B cell (primary cell): Measurements from ENCODE around the gene FRMD4B. TPM values are rescaled to one million over a fixed set of nuclear protein-coding genes. Genes with fewer than 3 reads are reported as not detected.

Experiments
- ATAC-seq: fragments of 200-7000 bp; cut with Tn5 transposase; one replicate; pipeline ENCODE4 v1.10.0; 2021; ENCODE audit warnings: low read depth, mild to moderate bottlenecking, moderate number of reproducible peaks, moderate library complexity
- CTCF ChIA-PET: fragments of 350-600 bp; sonication (Branson Sonifier 250); formaldehyde crosslinking; loops from one replicate; lab custom pipeline; 2021; ENCODE audit warnings: antibody characterized with exemption, inconsistent platforms; lab: Charles Lee
- POLR2A ChIA-PET: fragments of 350-600 bp; sonication (Branson Sonifier 250); formaldehyde crosslinking; loops from one replicate; lab custom pipeline; 2021; ENCODE audit warnings: antibody characterized with exemption; lab: Charles Lee
- DNase-seq: peaks from one replicate; pipeline ENCODE4 v3.0.0; 2013
- H2AFZ ChIP-seq: 2 replicates; pipeline ENCODE4 v1.6.1; 2012; ENCODE audit warnings: mild to moderate bottlenecking, low read depth, low read length; ENCODE audit not compliant: insufficient read depth, poor library complexity, severe bottlenecking
- H3K27ac ChIP-seq, 2 donors: 1 replicate in 1 of 2; 2 replicates in 1 of 2; pipeline ENCODE4 v1.5.1; 2012 to 2013; ENCODE audit warnings: low read length in 2 of 2, mild to moderate bottlenecking in 2 of 2, moderate library complexity in 1 of 2
- H3K27me3 ChIP-seq, 4 experiments: fragments of 200-600 bp in 1 of 4; sonication (generic) in 1 of 4; replicated peaks in 1 of 4; 1 replicate in 2 of 4; 2 replicates in 2 of 4; pipeline versions ENCODE4 v1.6.1 to v1.7.0; 2013 to 2016; ENCODE audit warnings: low read length in 3 of 4, mild to moderate bottlenecking in 2 of 4, mixed read lengths in 1 of 4, moderate library complexity in 1 of 4; ENCODE audit not compliant: insufficient read depth in 4 of 4, control insufficient read depth in 3 of 4; ENCODE audit errors: control extremely low read depth in 1 of 4
- H3K36me3 ChIP-seq, 2 experiments: replicated peaks in 1 of 2; 1 replicate in 1 of 2; 2 replicates in 1 of 2; pipeline versions ENCODE4 v1.6.1 to v1.7.1; 2013; ENCODE audit warnings: low read length in 1 of 2; ENCODE audit not compliant: insufficient read depth in 2 of 2, control insufficient read depth in 1 of 2; ENCODE audit errors: control extremely low read depth in 1 of 2, extremely low read depth in 1 of 2
- H3K4me1 ChIP-seq, 2 donors: fragments of 200-600 bp in 1 of 2; sonication (generic) in 1 of 2; 1 replicate in 1 of 2; 2 replicates in 1 of 2; pipeline versions ENCODE4 v1.5.1 to v1.6.1; 2013 to 2017; ENCODE audit warnings: low read length in 2 of 2; ENCODE audit not compliant: control insufficient read depth in 2 of 2, insufficient read depth in 2 of 2
- H3K4me2 ChIP-seq: replicated peaks from 2 replicates; pipeline ENCODE3; 2012; ENCODE audit warnings: mild to moderate bottlenecking, low read depth, low read length; ENCODE audit not compliant: poor library complexity, severe bottlenecking
- H3K4me3 ChIP-seq, 5 experiments: fragments of 200-600 bp in 1 of 5; sonication (generic) in 1 of 5; 1 replicate in 3 of 5; 2 replicates in 2 of 5; pipeline versions ENCODE4 v1.5.1 to v1.7.0; 2011 to 2016; ENCODE audit warnings: low read length in 4 of 5, mild to moderate bottlenecking in 4 of 5, low read depth in 2 of 5, control low read depth in 1 of 5, moderate library complexity in 1 of 5; ENCODE audit not compliant: insufficient read depth in 1 of 5; ENCODE audit errors: control extremely low read depth in 1 of 5, extremely low read depth in 1 of 5
- H3K79me2 ChIP-seq: fragments of 200-600 bp; sonication (generic); one replicate; pipeline ENCODE4 v1.6.0; 2016; ENCODE audit warnings: low read length; ENCODE audit not compliant: control insufficient read depth, insufficient read depth
- H3K9ac ChIP-seq: fragments of 200-600 bp; sonication (generic); 2 replicates; pipeline ENCODE4 v1.6.1; 2017; ENCODE audit warnings: mild to moderate bottlenecking, low read length, moderate library complexity
- H3K9me3 ChIP-seq, 3 donors: one replicate each; pipeline versions ENCODE4 v1.6.1 to v1.7.1; 2013; ENCODE audit warnings: low read length in 2 of 3; ENCODE audit not compliant: control insufficient read depth in 2 of 3, insufficient read depth in 1 of 3; ENCODE audit errors: control extremely low read depth in 1 of 3
- H4K20me1 ChIP-seq: 2 replicates; pipeline ENCODE4 v1.6.0; 2012; ENCODE audit warnings: mild to moderate bottlenecking, low read length; ENCODE audit not compliant: insufficient read depth, control insufficient read depth, poor library complexity, severe bottlenecking
- H3K27ac Mint-ChIP-seq: one replicate; pipeline ENCODE4 v1.8.0; 2021; ENCODE audit warnings: mixed read lengths
- H3K27me3 Mint-ChIP-seq: one replicate; pipeline ENCODE4 v1.8.0; 2021; ENCODE audit warnings: mixed read lengths
- H3K4me1 Mint-ChIP-seq: one replicate; pipeline ENCODE4 v1.8.0; 2021; ENCODE audit warnings: mixed read lengths
- H3K4me3 Mint-ChIP-seq: one replicate; pipeline ENCODE4 v1.8.0; 2021; ENCODE audit warnings: mixed read lengths
- H3K9me3 Mint-ChIP-seq: one replicate; pipeline ENCODE4 v1.8.0; 2022; ENCODE audit warnings: mixed read lengths; ENCODE audit not compliant: insufficient read depth
- EZH2 ChIP-seq: IDR thresholded peaks from 2 replicates; pipeline ENCODE4 v1.6.1; 2012; ENCODE audit warnings: borderline replicate concordance, low read depth, mild to moderate bottlenecking, moderate library complexity, low read length; ENCODE audit not compliant: insufficient read depth, poor library complexity, severe bottlenecking
- whole genome bisulfite sequencing: methylation state at CpG from one replicate; pipeline ENCODE4 v1.1.5; 2013; ENCODE audit warnings: missing lambda C conversion rate; ENCODE audit not compliant: insufficient coverage; 5-methylcytosine and 5-hydroxymethylcytosine counted together
- intact Hi-C: fragments of 100-400 bp; cut with micrococcal nuclease; formaldehyde crosslinking; loops from one replicate; pipeline ENCODE4 v1.10.0; 2022
- polyA plus RNA-seq: library from polyadenylated mRNA; depleted of rRNA; stranded (reverse); fragments of >200 nt; gene quantifications from 2 replicates; pipeline ENCODE4 v1.2.3, GENCODE V29; 2012
- total RNA-seq, 2 donors: library from RNA; stranded (reverse); fragments of 120-200 nt in 1 of 2; gene quantifications; 1 replicate in 1 of 2; 2 replicates in 1 of 2; pipeline versions ENCODE4 v1.2.3 to v1.2.4, GENCODE V29; 2013 to 2022
- TF ChIP-seq, protein P1 (sequence below): fragments of 200-600 bp; IDR thresholded peaks from one replicate; pipeline ENCODE4 v1.8.0; 2022; ENCODE audit warnings: antibody characterized with exemption, mild to moderate bottlenecking

Gene FRMD4B
- total and polyA plus RNA-seq, 2 donors (not counting 1 experiment from before 2014, with no cell fraction given), result 0.06 to 0.20 TPM

DNA sequence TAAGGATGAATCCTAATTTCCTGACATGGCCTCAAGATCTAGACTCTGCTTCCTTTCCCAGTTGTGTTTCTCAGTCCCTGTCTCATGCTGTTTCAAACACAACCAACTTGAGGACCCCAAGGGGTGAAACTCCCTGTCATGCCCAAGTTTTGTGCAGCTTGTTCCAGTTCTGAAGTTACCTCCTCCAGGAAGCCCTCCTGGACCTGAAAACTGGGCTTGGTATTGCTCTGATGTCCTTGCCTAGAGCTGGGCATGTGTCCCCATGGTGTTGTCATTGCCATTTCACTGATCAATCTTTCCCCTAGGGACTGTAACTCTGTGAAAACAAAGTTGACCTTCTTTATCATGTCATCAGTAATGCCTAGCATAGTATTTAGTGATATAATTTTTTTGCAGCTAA is 257.4 kb downstream of the FRMD4B start:
- intact Hi-C loops, result no loop called here
- H3K27ac ChIP-seq, result no peak overlapping the region
- no peaks in the 10 kb centered on the region for H3K4me1 ChIP-seq
- no peaks in the 10 kb centered on the region for H3K9me3 Mint-ChIP-seq
- H3K27me3 Mint-ChIP-seq, result peaks cover 10% of the 10 kb centered on the region
- H3K4me3 Mint-ChIP-seq, result no peak overlapping the region
- no peaks in the 10 kb centered on the region for H3K9me3 ChIP-seq
- TF ChIP-seq EZH2, result no peak
- TF ChIP-seq, protein P1, sequence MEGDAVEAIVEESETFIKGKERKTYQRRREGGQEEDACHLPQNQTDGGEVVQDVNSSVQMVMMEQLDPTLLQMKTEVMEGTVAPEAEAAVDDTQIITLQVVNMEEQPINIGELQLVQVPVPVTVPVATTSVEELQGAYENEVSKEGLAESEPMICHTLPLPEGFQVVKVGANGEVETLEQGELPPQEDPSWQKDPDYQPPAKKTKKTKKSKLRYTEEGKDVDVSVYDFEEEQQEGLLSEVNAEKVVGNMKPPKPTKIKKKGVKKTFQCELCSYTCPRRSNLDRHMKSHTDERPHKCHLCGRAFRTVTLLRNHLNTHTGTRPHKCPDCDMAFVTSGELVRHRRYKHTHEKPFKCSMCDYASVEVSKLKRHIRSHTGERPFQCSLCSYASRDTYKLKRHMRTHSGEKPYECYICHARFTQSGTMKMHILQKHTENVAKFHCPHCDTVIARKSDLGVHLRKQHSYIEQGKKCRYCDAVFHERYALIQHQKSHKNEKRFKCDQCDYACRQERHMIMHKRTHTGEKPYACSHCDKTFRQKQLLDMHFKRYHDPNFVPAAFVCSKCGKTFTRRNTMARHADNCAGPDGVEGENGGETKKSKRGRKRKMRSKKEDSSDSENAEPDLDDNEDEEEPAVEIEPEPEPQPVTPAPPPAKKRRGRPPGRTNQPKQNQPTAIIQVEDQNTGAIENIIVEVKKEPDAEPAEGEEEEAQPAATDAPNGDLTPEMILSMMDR, result no peak
- no peak for ATAC-seq
- CTCF ChIA-PET, result no interaction called here
- no peaks in the 10 kb centered on the region for H3K27me3 ChIP-seq
- H3K36me3 ChIP-seq, result no peaks in the 10 kb centered on the region
- H3K4me3 ChIP-seq, result no peak overlapping the region
- H3K27ac Mint-ChIP-seq, result no peak overlapping the region
- H3K9ac ChIP-seq, result no peak overlapping the region
- no peaks in the 10 kb centered on the region for H3K4me1 Mint-ChIP-seq
- H2AFZ ChIP-seq, result no peak overlapping the region
- DNase-seq, result no peak
- H4K20me1 ChIP-seq, result no peaks in the 10 kb centered on the region
- no peak overlapping the region for H3K4me2 ChIP-seq
- H3K79me2 ChIP-seq, result no peaks in the 10 kb centered on the region
- POLR2A ChIA-PET, result no interaction called here

DNA sequence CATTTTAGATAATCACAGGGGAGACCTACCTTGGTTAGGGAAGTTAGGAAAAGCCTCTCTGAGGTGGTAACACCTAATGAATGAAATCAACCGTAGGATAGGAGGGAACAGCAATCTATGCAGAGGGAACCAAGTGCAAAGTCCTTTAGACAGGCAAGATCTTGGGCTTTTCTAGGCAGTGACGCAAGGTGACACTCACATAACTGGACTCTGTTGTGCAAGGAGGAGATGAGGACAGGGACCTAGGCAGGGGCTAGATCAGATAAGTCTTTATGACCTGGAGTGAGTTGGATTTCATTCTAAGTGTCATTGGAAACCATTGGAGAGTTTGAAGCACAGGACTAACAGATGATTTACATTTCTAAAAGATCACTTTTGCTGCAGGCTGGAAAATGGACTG is 258.9 kb downstream of the FRMD4B start:
- Histone ChIP-seq H3K79me2 (no peaks in the 10 kb centered on the region), H3K36me3 (no peaks in the 10 kb centered on the region), H3K4me3 (no peak overlapping the region), H4K20me1 (no peaks in the 10 kb centered on the region), H3K9me3 (no peaks in the 10 kb centered on the region), H3K4me2 (no peak overlapping the region), H3K9ac (no peak overlapping the region), H3K4me1 (no peaks in the 10 kb centered on the region), H2AFZ (no peak overlapping the region), H3K27me3 (no peaks in the 10 kb centered on the region), H3K27ac (no peak overlapping the region)
- Mint-ChIP-seq H3K27me3 (peaks cover 10% of the 10 kb centered on the region), H3K9me3 (no peaks in the 10 kb centered on the region), H3K4me1 (no peaks in the 10 kb centered on the region), H3K27ac (no peak overlapping the region), H3K4me3 (no peak overlapping the region)
- no peak for ATAC-seq
- TF ChIP-seq, protein P1, result no peak
- no peak for TF ChIP-seq EZH2
- DNase-seq, result no peak
- CTCF ChIA-PET, result no interaction called here
- intact Hi-C loops, result no loop called here
- WGBS, result 100% methylated on average over 2 of the region's 2 CpGs
- POLR2A ChIA-PET, result no interaction called here
